A673 (cell line): ENCODE data around the gene OR2W3.

Experiments
- CTCF ChIP-seq: fragments of 300-800, 200-600 bp; sonication (generic); conservative IDR thresholded peaks from 2 replicates; pipeline ENCODE4 v1.5.1; 2017; ENCODE audit warnings: low read depth, mild to moderate bottlenecking, antibody characterized with exemption, low read length, moderate library complexity, mixed read lengths
- EZH2 ChIP-seq: fragments of 200-600 bp; sonication (generic); IDR thresholded peaks from 2 replicates; pipeline ENCODE4 v1.6.1; 2017; ENCODE audit warnings: borderline replicate concordance, low read depth, mild to moderate bottlenecking, mixed read lengths, antibody characterized with exemption, low read length; ENCODE audit not compliant: poor library complexity, severe bottlenecking

- TF ChIP-seq CTCF (no peak), EZH2 (no peak)
Measured at GRCh38 chr1:247935781-247936180, 40.4 kb downstream of the OR2W3 start.
